ENCODE results near the gene KATNIP.
A peak's percentile ranks its signal among the peaks of the same experiment; 100 is the strongest.
"Not testable (repeated sequence)": the region's sequence is repeated elsewhere in the genome, so short reads cannot be mapped to it uniquely, and the experiment has no call there.

KATNIP gene

DNA sequence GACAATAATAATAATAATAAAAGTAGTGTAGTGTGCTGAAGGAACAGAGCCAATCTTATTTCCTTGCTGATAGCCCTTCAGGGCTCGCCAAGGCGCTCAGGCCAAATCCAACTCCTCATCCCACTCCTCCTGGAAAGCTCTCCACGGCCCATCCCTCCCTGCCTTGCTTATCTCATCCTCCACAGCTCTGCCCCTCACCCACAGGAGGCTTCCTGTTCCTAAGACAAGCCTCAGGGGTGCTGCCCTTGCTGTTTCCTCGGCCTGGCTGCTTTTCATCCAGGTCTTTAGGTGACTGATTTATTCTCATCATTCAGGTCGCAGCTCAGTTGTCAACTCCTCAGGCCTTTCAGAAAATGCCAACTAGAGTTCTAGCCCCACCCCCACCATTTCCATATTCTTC, 11.4 kb upstream of the KATNIP start:
- DNase-seq (ENCODE audit: low read depth): no peak

DNA sequence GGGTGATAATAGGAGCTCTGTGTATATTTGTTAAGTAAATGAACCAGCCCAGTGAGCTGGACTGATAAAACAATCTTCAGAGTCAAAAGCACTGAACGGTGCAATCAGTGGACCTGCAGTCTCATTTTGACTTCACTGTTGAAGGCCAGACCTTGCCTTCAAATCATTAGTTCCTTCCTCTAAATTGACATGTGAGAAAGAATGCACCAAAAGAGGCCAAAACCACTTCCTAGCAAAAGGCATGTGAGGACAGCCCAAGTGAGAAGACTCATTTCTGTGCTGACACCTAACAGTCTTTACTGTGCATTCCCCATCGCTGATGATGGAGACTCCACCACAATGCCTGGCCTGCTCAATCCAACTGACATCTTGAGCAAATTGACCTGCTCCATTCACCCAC, 10.8 kb upstream of the KATNIP start:
- no peak for DNase-seq (ENCODE audit: low read depth)

DNA sequence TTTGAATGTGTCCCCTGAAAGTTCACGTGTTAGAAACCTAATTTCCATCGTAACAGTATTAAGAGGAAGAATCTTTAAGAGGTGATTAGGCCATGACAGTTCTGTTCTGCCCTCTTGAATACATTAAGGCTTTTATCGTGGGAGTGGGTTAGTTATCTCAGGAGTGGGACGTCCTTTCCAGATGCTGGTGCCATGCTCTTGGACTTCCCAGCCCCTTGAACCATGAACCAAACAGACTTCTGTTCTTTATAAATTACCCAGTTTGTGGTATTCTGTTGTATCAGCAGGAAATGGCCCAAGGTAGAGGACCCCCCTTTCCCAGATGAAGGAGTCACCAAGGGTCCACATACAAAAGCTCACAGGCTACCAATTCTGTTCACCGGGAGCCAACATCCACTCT, 10.3 kb upstream of the KATNIP start:
- DNase-seq (ENCODE audit: low read depth): no peak

DNA sequence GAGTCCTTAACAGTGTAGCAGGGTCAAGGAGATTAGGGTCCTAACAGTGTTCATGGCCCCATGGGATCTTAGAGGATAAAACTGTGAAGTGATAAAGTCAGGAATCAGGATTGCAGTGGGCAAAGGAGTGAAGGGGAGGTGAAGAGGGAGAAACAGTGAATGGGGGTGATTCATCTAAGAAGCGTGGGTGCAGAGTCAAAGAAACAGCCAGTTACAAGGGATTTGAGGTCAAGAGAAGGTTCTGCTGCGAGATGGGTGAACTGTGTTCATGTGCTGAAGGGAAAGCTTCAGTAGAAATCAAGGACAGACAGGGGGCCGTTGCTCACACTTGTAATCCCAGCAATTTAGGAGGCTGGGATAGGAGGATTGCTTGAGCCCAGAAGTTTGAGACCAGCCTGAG, 6.1 kb upstream of the KATNIP start:
- DNase-seq (ENCODE audit: low read depth): no peak

DNA sequence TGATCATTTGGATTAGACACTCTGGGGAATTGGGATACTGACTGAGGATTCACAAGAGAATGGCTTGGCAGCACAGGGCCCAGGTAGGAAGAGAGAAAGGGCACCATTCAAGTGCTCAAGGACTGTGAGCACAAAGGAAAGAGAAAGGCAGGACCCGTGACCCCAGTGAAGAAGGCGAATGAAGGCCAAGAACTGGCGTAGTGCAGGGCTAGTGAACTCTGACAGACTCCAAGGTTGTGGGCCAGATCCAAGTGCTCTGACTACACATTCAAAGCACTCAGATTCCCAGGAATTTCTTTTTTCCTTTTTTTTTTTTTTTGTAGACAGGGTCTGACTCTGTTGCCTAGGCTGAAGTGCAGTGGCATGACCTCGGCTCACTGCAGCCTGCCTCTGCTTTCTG, 5.3 kb upstream of the KATNIP start:
- DNase-seq (ENCODE audit: low read depth): no peak

DNA sequence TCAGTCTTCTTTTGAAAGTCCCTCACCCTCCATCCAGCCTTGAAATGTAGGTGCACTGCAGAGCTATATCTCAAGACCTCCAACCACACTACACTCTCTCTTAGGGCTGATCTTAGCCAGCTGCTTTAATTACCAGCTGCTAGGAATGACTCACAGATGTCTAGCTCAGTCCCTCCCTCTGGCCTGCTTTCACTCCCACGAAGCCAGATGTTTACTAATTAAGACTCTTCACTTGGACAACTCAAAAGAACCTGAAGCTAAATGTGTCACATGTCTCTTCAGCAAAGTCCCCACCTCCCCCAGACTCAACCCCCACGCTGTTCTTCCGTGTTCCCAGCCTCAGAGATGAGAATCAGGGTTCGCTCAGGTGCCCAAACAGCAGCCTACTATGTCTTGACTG, 2.8 kb upstream of the KATNIP start:
- no peak for DNase-seq (ENCODE audit: low read depth)

DNA sequence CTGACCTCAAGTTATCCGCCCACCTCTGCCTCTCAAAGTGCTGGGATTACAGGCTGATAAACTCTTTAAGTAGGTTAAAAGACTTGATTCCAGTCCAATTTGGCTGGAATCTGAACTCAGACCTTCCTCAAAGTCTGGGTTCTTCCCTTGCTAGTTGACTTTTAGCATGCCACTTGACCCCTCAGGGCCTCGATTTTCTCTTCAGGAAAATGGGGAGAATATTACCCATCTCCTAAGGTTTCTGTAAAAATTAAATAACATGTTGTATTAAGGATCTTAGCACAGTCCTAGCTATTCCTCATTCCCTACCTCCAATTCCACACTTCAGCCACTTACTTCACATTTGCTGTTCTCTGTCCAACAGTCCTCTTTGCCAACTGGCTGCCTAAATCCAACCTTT, 2.1 kb upstream of the KATNIP start:
- no peak for DNase-seq (ENCODE audit: low read depth)

DNA sequence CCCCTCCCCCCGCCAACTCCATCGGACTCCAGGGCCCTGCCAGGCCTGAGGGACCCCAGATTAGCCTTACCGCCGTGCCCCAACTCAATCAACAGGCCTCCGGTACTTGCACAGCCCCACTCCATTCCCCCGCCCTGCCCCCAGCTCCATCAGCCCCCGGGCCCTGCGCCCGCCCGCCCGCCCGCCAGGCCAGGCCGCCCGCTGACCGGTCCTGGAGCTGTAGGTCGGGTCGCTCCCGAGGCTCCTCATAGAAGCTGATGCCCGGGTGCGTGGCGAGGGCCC, 539 bp upstream of the KATNIP start:
- peak; percentile 4 for DNase-seq (ENCODE audit: low read depth)

DNA sequence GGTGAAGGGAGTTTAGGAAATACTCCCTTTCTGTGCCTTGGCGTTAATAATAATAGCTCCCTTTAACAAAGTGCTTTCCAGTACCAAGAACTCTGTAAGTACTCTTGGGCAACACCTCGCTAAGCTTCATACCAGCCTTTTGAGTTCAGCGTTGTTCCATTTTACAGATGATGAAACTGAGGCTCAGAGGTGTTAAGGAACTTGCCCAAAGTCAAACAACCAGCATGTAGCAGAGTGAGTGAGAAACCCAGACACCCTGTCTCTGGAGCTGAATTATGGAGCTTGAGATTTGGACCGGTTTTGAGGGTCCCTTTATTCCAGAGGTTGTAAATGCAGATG, 607 bp downstream of the KATNIP start:
- no peak for DNase-seq (ENCODE audit: low read depth)

DNA sequence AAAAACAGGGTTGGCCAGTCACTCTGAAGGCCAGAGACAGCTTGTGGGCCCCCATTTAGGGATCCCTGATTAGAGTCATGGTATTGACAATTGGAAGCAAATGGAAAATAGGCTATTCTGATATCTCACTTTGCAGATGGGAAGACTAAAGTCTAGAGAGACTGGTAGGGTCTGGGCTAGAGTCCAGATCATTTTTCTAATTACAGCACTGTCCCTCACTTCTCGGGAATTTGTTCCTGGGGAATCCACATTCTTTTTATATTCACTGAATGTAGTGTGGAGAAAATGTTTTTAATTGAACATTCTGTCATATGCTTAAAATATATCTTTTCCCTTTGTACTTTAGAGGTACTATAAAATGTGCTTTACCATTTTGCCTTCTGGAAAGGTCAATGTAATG, 1.1 kb downstream of the KATNIP start:
- no peak for DNase-seq (ENCODE audit: low read depth)

DNA sequence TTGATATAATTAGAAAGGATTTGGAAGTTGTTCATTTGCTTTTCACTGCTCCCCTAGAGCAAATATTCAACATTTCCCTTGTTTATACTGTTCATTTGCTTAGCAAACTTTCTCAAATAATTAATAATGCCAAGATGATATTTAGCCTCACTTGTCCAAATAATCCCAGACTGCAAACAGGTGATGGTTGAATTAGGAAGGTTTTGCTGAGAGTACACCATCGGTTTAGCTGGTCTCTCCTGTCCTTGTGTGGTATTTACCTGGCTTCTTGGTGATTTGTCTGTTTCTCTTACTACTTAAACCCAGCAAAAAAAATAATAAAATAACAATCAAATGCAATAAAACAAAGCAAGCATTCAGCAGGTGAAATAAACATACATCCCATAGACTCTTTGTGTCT, 6.5 kb downstream of the KATNIP start:
- no peak for DNase-seq (ENCODE audit: low read depth)

DNA sequence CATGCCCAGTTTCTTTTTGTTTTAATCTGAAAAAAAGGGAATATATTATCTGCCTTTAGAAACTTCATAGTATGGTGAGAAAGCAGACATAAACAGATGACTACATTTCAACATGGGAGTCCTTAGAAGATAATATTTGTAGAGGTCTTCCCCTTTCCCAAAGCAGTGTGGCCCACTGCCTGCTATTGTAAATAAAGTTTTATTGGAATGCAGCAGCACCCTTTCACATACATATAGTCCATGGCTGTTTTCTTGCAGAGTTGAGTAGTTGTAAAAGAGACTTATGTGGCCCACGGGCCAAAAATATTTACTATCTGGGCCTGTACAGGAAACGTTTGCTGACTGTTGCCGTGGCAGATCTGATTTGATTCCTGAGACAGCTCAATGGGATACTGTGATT, 8.5 kb downstream of the KATNIP start:
- no peak for DNase-seq (ENCODE audit: low read depth)

DNA sequence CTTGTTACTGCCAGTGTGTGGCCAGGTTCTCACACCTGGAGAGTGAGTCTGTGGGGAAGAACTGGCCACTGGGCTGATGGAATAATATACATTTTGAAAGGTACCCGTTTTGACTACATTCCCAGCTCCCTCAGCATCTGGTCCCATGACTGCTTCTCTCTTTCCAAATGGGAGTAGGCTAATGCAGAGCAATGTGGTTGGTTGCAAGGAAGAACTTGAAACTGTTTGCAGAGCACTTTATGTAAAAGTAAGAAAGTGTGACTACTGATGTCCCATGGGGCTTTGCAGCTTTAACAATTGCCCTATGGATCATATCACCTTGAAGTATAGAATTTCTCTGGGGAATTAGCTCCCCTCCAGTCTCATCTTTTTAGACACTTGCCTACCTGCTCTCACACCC, 9.0 kb downstream of the KATNIP start:
- DNase-seq (ENCODE audit: low read depth): no peak

DNA sequence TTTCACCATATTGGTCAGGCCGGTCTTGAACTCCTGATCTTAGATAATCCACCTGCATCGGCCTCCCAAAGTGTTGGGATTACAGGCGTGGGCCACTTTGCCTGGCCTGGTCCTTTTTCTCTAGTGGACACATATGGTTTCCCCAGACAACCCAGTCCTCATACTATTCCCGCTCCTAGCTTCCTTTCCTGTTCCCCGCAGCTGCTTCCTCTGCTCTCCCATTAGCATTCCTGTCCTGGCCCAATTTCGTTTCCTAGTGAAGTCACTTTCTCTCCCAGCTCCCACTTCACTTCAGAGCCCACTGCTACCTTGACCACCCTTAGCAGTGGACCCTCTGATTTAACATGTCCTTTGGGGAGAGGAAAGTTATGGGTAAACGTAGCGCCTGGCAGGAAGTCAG, 11.3 kb downstream of the KATNIP start:
- DNase-seq (ENCODE audit: low read depth): no peak

DNA sequence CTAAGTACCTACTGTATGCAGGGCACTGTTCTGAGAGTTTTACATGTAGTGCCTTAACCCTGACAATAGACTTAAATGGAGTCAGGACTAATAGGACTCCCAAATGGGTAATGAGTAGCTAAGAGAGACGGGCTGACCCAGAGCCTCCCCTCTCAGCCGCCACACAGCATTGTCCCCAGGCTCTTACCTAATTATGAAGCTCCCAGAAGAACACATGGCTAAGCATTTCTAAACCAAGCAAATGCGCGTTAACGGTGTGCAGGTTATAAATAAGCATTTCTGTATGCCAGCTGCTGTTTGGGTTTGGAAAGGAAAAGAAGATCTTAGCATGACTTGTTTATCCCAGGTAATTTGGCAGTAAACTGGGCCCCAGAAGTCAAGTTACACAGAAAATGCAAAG, 14.3 kb downstream of the KATNIP start:
- DNase-seq (ENCODE audit: low read depth): no peak

DNA sequence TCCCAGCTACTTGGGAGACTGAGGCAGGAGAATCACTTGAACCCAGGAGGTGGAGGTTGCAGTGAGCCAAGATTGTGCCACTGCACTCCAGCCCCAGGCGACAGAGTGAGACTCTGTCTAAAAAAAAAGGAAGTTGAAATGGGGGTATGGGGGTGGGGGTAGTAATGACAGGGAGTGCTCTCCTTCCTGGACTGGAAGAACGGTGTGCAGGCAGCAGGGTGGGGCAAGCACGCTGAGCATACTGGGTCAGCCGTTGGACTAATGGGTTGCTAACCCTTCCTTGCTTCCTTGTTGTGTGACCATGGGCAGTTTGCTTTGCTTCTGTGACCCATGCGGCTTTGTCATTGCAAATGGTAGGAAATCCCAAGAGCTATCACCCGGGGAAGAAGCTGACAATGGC, 16.5 kb downstream of the KATNIP start:
- no peak for DNase-seq (ENCODE audit: low read depth)

DNA sequence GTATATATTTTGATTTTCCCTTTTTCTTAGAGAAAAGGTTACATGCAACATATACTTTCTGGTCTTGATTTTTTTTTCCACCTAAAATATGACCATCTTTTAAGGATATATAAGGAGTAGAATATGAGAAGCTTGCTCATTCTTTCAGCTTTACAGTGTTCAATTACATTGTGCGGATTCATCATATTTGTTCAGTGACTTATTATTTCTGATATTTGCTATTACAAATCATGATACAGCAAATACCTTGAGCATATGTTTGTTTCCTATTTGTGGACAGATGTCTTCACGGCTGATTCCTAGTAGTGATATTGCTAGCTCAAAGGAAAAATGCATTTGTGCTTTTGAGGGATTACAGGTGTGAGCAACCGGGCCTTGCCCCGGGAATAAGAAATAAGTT, 18.1 kb downstream of the KATNIP start:
- DNase-seq (ENCODE audit: low read depth): no peak

DNA sequence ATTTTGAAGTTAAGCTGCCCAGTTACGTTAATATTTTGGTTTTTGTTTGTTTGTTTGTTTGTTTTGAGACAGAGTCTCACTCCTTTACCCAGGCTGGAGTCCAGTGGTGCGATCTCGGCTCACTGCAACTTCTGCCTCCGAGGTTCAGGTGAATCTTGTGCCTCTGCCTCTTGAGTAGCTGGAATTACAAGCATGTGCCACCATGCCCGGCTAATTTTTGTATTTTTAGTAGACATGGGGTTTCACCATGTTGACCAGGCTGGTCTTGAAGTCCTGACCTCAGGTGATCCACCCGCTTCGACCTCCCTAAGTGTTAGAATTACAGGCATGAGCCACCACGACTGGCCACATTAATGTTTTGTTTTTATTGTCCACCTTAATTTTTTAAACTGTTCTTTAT, 21.0 kb downstream of the KATNIP start:
- DNase-seq (ENCODE audit: low read depth): not testable (repeated sequence)

DNA sequence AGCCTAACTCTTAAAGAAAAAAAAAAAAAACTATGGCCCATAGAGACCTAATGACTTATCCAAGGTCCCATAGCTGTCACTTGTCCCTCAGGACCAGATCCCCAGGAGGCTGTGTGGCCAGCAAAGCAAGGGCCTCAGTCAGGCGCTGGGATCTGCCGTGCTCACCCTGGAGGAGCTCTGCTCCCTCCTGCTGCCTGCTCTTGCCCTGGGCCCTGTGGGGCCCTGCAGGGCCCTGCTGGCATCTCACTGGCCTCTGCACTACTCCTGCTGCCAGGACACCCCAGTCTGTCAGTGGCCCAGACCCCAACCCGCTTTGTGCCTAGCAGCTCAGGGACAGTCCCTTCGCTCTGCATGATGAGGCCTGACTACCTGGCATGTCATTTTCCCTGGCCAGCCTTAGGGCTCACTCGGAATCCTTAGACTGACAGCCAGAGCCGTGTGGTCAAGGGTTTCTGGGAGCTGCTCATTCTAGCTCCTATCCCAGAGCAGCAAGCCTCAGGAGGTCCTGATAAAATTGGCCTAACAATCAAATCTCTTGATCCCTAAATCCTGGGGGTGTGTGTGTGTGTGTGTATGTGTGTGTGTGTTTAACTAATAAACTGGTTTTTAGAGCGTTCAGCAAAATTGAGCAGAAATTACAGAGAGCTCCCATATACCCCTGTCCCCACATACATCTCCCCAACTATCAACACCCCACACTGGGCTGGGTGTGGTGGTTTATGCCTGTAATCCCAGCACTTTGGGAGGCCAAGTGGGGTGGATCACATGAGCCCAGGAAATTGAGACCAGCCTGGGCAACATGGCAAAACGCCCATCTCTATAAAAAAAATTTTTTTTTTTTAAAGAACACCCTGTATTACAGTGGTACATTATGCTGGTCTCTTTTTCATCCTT, 21.7 kb downstream of the KATNIP start:
- DNase-seq (ENCODE audit: low read depth): no peak

DNA sequence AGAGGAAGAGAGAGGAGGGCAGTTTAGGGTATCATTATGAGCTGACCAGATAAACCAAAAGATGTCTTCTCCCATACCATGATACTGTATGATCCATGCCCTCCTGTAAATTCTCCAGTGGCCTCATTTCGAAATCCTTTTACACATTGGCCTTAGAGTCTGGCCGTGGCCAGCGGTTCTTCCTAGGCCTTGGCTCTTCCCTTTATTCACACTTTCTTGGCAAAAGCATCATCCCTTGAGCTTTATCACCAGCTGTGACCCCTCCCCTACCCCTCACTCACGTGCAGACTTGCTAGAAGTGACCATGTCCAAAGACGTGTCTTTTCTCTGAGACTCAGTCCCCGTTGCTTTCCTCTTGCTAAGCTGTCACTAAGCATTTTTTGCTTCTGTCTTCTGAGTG, 22.8 kb downstream of the KATNIP start:
- DNase-seq (ENCODE audit: low read depth): no peak

DNA sequence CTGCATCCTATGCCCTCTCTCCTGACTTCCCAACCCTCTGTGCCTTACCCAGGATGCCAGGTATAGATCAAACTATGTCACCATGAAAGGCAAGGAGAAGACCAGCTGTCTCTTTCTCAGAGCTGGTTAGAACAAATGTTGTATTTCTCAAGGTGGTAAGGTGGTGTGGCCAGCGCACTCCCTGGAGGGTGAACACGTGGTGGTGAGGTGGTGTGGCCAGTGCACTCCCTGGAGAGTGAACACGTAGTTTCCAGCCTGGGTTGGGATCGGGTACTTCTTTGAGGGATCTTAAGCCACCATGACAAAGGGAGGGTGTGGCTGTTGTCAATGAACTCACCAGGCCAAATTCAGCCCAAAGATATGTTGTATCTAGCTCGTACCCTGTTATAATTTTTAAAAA, 26.8 kb downstream of the KATNIP start:
- no peak for DNase-seq (ENCODE audit: low read depth)

DNA sequence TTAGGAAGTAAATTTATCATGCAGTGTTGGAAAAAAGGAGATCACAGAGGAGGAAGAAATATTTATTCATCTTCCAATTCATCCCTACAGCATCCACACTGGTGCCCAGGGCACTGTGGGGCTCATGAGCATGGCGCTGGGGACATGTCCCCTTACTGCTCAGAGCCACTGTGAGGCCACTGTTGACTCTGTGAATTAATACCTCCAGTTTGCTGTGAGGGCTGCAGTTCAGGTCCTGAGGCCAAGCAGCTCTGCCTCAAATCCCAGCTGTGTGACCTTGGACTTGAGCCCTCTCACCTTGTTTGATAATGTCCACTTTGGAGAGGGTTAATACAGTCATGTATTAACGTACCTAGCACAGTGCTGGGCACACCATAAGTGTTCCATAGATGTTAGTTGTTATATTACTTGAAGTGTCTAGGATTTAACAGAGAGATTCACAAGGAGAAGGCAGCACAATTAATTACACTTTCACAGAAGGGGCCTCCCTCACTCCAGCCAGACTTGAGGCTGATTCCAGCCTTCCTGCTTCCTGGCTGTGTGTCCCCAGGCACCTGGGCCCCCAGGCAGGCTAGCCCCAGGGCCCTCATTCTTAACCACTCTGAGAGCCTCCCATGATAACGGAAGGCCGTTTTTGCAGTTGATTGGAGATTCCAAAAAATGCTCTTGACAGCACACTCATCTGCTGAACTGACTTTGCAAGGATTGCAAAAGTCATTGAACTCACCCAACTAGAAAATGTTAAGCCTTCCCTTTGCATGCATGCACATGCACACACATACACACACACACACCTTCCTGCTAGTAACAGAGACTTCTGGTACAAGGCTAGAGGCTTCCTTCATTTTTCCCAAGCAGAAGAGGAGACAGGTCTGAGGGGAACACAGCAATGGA, 29.4 kb downstream of the KATNIP start:
- DNase-seq (ENCODE audit: low read depth): no peak

DNA sequence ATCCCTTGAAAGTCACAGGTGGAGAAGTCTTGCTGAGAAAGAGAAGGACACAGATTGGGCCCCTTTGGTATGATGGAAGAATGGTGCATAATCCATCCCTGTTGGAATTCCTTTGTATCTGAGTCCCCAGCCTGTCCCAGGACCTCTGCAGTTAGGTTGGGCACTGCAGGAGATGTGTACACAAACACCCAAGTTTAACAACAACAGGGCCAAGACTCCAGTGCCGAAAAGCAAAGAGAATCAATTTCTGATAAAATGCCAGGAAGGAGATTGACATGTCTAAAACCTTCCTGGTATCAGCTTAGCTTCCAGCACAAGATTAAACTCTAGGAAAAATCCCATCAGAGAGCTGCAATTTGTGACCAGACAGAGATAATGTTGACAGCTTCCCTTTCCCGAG, 32.9 kb downstream of the KATNIP start:
- no peak for DNase-seq (ENCODE audit: low read depth)

DNA sequence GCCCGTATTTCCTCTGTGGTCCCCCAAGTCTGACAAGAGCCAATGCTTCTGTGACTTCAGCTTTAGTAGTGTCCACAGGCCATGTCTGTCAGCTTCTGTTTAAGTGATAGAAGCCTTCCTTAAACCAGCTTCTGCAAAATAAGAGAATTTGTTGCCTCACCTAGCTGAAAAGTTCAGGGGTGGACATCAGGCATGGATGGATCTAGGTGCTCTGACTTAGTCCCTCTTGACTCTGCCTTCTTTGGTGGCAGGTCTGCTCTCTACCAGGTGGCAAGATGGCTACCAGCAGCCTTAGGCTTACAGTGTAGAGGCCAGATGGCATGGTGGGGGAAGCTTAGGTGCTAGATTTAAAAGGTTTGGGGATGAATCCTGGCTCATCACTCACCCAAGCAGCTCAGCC, 33.7 kb downstream of the KATNIP start:
- DNase-seq (ENCODE audit: low read depth): no peak

Data from stimulated activated CD8-positive, alpha-beta memory T cell treated with anti-CD3 and anti-CD28 coated beads, Interleukin-15, amount 100 ng/mL, for 1 hour (primary cell).